Activated CD4-positive, CD25-positive, alpha-beta regulatory T cell (primary cell): ENCODE data around the gene USP22.

ENCODE experiments used
- DNase-seq, 4 experiments: peaks; one replicate each; lab custom pipeline; 2025; lab: John Stamatoyannopoulos, UW

The USP22 gene

DNA sequence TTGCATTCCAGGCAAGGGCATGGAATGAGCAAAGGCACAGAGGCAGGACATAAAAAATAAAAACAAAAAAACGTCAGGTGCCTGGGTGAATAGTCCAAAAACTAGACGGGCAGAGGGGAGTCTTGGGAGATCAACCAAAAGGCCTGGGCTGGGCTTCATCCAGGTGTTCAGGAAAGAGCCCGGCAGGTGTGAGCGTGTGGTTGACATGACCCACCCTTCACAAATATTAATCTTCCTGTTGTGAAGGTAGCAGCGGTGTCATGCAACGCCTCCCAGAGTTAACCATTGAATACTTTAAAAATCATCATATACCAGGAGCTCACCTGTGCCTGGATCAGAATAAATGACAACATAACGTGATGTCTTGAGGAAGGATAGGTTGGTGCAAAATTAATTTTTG is 90.6 kb downstream of the USP22 start:
- no peak for DNase-seq
